GM19025 (cell line): Measurements from ENCODE around the gene DGCR2.

Experiments used
- ATAC-seq: cut with Tn5 transposase; IDR thresholded peaks from one replicate; pipeline ENCODE4 v1.9.1; 2021; ENCODE audit warnings: mild to moderate bottlenecking, low read depth, moderate library complexity; ENCODE audit not compliant: unreplicated experiment

The DGCR2 gene

GRCh38 chr22:19128946-19129727 is 6.9 kb upstream of the DGCR2 start:
- no peak for ATAC-seq

GRCh38 chr22:19128009-19128401 is 5.8 kb upstream of the DGCR2 start:
- no peak for ATAC-seq

GRCh38 chr22:19127329-19128008 is 5.3 kb upstream of the DGCR2 start:
- no peak for ATAC-seq

- no peak for ATAC-seq
These were observed 4.4 kb upstream of the DGCR2 start for GRCh38 chr22:19126309-19127273.

GRCh38 chr22:19125474-19126308 is 3.5 kb upstream of the DGCR2 start:
- ATAC-seq = no peak

- ATAC-seq = no peak
These were observed 2.8 kb upstream of the DGCR2 start for GRCh38 chr22:19125011-19125410.

- no peak for ATAC-seq
These were observed 2.2 kb upstream of the DGCR2 start for GRCh38 chr22:19124377-19124776.

GRCh38 chr22:19123936-19124335 is 1.7 kb upstream of the DGCR2 start:
- no peak for ATAC-seq

- ATAC-seq = no peak
These were observed 710 bp upstream of the DGCR2 start for GRCh38 chr22:19122752-19123492.

- ATAC-seq = peak; percentile 17
These were observed 525 bp downstream of the DGCR2 start for GRCh38 chr22:19121631-19122142.

- no peak for ATAC-seq
These were observed 1.2 kb downstream of the DGCR2 start for GRCh38 chr22:19120829-19121630.

- ATAC-seq = no peak
These were observed 2.3 kb downstream of the DGCR2 start for GRCh38 chr22:19119949-19120348.

- peak; percentile 39 for ATAC-seq
These were observed 3.8 kb downstream of the DGCR2 start for GRCh38 chr22:19118329-19118880.

GRCh38 chr22:19117111-19117512 is 5.1 kb downstream of the DGCR2 start:
- no peak for ATAC-seq

GRCh38 chr22:19115628-19116027 is 6.6 kb downstream of the DGCR2 start:
- ATAC-seq = no peak

GRCh38 chr22:19114984-19115552 is 7.1 kb downstream of the DGCR2 start:
- ATAC-seq = no peak

GRCh38 chr22:19113429-19113828 is 8.8 kb downstream of the DGCR2 start:
- ATAC-seq = no peak

GRCh38 chr22:19111584-19111983 is 10.6 kb downstream of the DGCR2 start:
- ATAC-seq = no peak
